Measurements from ENCODE around the gene KCNJ15.

The KCNJ15 gene

GRCh38 chr21:38221594-38221993 lies 35.2 kb upstream of the KCNJ15 start:
- no peak for DNase-seq (ENCODE audit: low read depth)
- H3K4me3 ChIP-seq (ENCODE audit: low read depth, low read length): no peak overlapping the region
- TF ChIP-seq CTCF (IDR thresholded peaks at IDR 0.05; ENCODE audit: low read depth, low read length, missing control alignments): no peak

DNA sequence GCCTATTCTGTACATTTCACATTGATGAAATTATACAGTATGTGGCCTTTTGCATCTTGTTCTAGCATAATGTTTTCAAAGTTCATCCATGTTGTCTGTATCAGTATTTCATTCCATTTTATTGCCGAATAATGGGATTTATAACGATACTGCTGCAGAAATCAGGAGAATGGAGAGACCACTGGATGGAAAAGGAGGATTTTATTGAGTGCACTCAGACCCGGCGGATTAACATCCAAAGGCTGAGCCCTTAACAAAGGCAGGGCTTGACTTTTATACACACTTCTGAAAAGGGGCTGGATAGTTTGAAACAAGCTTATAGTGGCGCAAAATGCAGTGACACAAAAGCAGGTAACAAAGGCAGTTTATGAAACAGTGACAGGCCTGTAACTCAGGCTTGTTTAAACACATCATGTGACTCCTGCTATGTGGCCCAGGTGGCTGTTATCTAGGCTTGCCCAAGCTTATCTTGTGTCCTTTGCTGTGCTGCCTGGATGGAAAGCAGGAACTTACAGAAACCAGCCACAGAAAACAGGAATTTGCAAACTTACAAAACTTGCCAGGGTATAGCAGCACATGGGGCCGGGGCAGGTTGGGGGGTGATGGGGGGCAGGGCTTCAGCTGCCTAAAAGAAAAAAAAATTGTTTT lies 32.8 kb upstream of the KCNJ15 start:
- DNase-seq (ENCODE audit: low read depth): no peak
- TF ChIP-seq CTCF (IDR thresholded peaks at IDR 0.05; ENCODE audit: low read depth, low read length, missing control alignments): no peak

GRCh38 chr21:38227401-38227800 lies 29.4 kb upstream of the KCNJ15 start:
- no peak for DNase-seq (ENCODE audit: low read depth)
- no peak for TF ChIP-seq CTCF (IDR thresholded peaks at IDR 0.05; ENCODE audit: low read depth, low read length, missing control alignments)
- no peak overlapping the region for H3K4me3 ChIP-seq (ENCODE audit: low read depth, low read length)

More for the DNA sequence above, 32.8 kb upstream of the KCNJ15 start:
- no peak overlapping the region for H3K4me3 ChIP-seq (ENCODE audit: low read depth, low read length)

- DNase-seq (ENCODE audit: low read depth): no peak
- TF ChIP-seq CTCF (IDR thresholded peaks at IDR 0.05; ENCODE audit: low read depth, low read length, missing control alignments): no peak
- H3K4me3 ChIP-seq (ENCODE audit: low read depth, low read length): no peak overlapping the region
Observed at GRCh38 chr21:38228115-38228514, 28.7 kb upstream of the KCNJ15 start.

- TF ChIP-seq CTCF (IDR thresholded peaks at IDR 0.05; ENCODE audit: low read depth, low read length, missing control alignments): no peak
- H3K4me3 ChIP-seq (ENCODE audit: low read depth, low read length): no peak overlapping the region
Observed at GRCh38 chr21:38228537-38228936, 28.3 kb upstream of the KCNJ15 start.

GRCh38 chr21:38229260-38229877 lies 27.4 kb upstream of the KCNJ15 start:
- no peak for DNase-seq (ENCODE audit: low read depth)
- TF ChIP-seq CTCF (IDR thresholded peaks at IDR 0.05; ENCODE audit: low read depth, low read length, missing control alignments): no peak
- no peak overlapping the region for H3K4me3 ChIP-seq (ENCODE audit: low read depth, low read length)

More at GRCh38 chr21:38228537-38228936, 28.3 kb upstream of the KCNJ15 start:
- no peak for DNase-seq (ENCODE audit: low read depth)

All from GM12864 (cell line).